B cell (primary cell): ENCODE data around the gene C19orf18. TPM values are rescaled to one million over a fixed set of nuclear protein-coding genes. Genes with fewer than 3 reads are reported as not detected.

Source experiments
- ATAC-seq: fragments of 200-7000 bp; cut with Tn5 transposase; one replicate; pipeline ENCODE4 v1.10.0; 2021; ENCODE audit warnings: low read depth, mild to moderate bottlenecking, moderate number of reproducible peaks, moderate library complexity
- CTCF ChIA-PET: fragments of 350-600 bp; sonication (Branson Sonifier 250); formaldehyde crosslinking; loops from one replicate; lab custom pipeline; 2021; ENCODE audit warnings: antibody characterized with exemption, inconsistent platforms; lab: Charles Lee
- POLR2A ChIA-PET: fragments of 350-600 bp; sonication (Branson Sonifier 250); formaldehyde crosslinking; loops from one replicate; lab custom pipeline; 2021; ENCODE audit warnings: antibody characterized with exemption; lab: Charles Lee
- DNase-seq: peaks from one replicate; pipeline ENCODE4 v3.0.0; 2013
- H2AFZ ChIP-seq: 2 replicates; pipeline ENCODE4 v1.6.1; 2012; ENCODE audit warnings: mild to moderate bottlenecking, low read depth, low read length; ENCODE audit not compliant: insufficient read depth, poor library complexity, severe bottlenecking
- H3K27ac ChIP-seq, 2 donors: 1 replicate in 1 of 2; 2 replicates in 1 of 2; pipeline ENCODE4 v1.5.1; 2012 to 2013; ENCODE audit warnings: low read length in 2 of 2, mild to moderate bottlenecking in 2 of 2, moderate library complexity in 1 of 2
- H3K27me3 ChIP-seq, 4 experiments: fragments of 200-600 bp in 1 of 4; sonication (generic) in 1 of 4; replicated peaks in 1 of 4; 1 replicate in 2 of 4; 2 replicates in 2 of 4; pipeline versions ENCODE4 v1.6.1 to v1.7.0; 2013 to 2016; ENCODE audit warnings: low read length in 3 of 4, mild to moderate bottlenecking in 2 of 4, mixed read lengths in 1 of 4, moderate library complexity in 1 of 4; ENCODE audit not compliant: insufficient read depth in 4 of 4, control insufficient read depth in 3 of 4; ENCODE audit errors: control extremely low read depth in 1 of 4
- H3K36me3 ChIP-seq, 2 experiments: replicated peaks in 1 of 2; 1 replicate in 1 of 2; 2 replicates in 1 of 2; pipeline versions ENCODE4 v1.6.1 to v1.7.1; 2013; ENCODE audit warnings: low read length in 1 of 2; ENCODE audit not compliant: insufficient read depth in 2 of 2, control insufficient read depth in 1 of 2; ENCODE audit errors: control extremely low read depth in 1 of 2, extremely low read depth in 1 of 2
- H3K4me1 ChIP-seq, 2 donors: fragments of 200-600 bp in 1 of 2; sonication (generic) in 1 of 2; 1 replicate in 1 of 2; 2 replicates in 1 of 2; pipeline versions ENCODE4 v1.5.1 to v1.6.1; 2013 to 2017; ENCODE audit warnings: low read length in 2 of 2; ENCODE audit not compliant: control insufficient read depth in 2 of 2, insufficient read depth in 2 of 2
- H3K4me2 ChIP-seq: replicated peaks from 2 replicates; pipeline ENCODE3; 2012; ENCODE audit warnings: mild to moderate bottlenecking, low read depth, low read length; ENCODE audit not compliant: poor library complexity, severe bottlenecking
- H3K4me3 ChIP-seq, 5 experiments: fragments of 200-600 bp in 1 of 5; sonication (generic) in 1 of 5; 1 replicate in 3 of 5; 2 replicates in 2 of 5; pipeline versions ENCODE4 v1.5.1 to v1.7.0; 2011 to 2016; ENCODE audit warnings: low read length in 4 of 5, mild to moderate bottlenecking in 4 of 5, low read depth in 2 of 5, control low read depth in 1 of 5, moderate library complexity in 1 of 5; ENCODE audit not compliant: insufficient read depth in 1 of 5; ENCODE audit errors: control extremely low read depth in 1 of 5, extremely low read depth in 1 of 5
- H3K79me2 ChIP-seq: fragments of 200-600 bp; sonication (generic); one replicate; pipeline ENCODE4 v1.6.0; 2016; ENCODE audit warnings: low read length; ENCODE audit not compliant: control insufficient read depth, insufficient read depth
- H3K9ac ChIP-seq: fragments of 200-600 bp; sonication (generic); 2 replicates; pipeline ENCODE4 v1.6.1; 2017; ENCODE audit warnings: mild to moderate bottlenecking, low read length, moderate library complexity
- H3K9me3 ChIP-seq, 3 donors: one replicate each; pipeline versions ENCODE4 v1.6.1 to v1.7.1; 2013; ENCODE audit warnings: low read length in 2 of 3; ENCODE audit not compliant: control insufficient read depth in 2 of 3, insufficient read depth in 1 of 3; ENCODE audit errors: control extremely low read depth in 1 of 3
- H4K20me1 ChIP-seq: 2 replicates; pipeline ENCODE4 v1.6.0; 2012; ENCODE audit warnings: mild to moderate bottlenecking, low read length; ENCODE audit not compliant: insufficient read depth, control insufficient read depth, poor library complexity, severe bottlenecking
- H3K27ac Mint-ChIP-seq: one replicate; pipeline ENCODE4 v1.8.0; 2021; ENCODE audit warnings: mixed read lengths
- H3K27me3 Mint-ChIP-seq: one replicate; pipeline ENCODE4 v1.8.0; 2021; ENCODE audit warnings: mixed read lengths
- H3K4me1 Mint-ChIP-seq: one replicate; pipeline ENCODE4 v1.8.0; 2021; ENCODE audit warnings: mixed read lengths
- H3K4me3 Mint-ChIP-seq: one replicate; pipeline ENCODE4 v1.8.0; 2021; ENCODE audit warnings: mixed read lengths
- H3K9me3 Mint-ChIP-seq: one replicate; pipeline ENCODE4 v1.8.0; 2022; ENCODE audit warnings: mixed read lengths; ENCODE audit not compliant: insufficient read depth
- CTCF ChIP-seq: fragments of 200-600 bp; IDR thresholded peaks from one replicate; pipeline ENCODE4 v1.8.0; 2022; ENCODE audit warnings: antibody characterized with exemption, mild to moderate bottlenecking
- EZH2 ChIP-seq: IDR thresholded peaks from 2 replicates; pipeline ENCODE4 v1.6.1; 2012; ENCODE audit warnings: borderline replicate concordance, low read depth, mild to moderate bottlenecking, moderate library complexity, low read length; ENCODE audit not compliant: insufficient read depth, poor library complexity, severe bottlenecking
- WGBS: methylation state at CpG from one replicate; pipeline ENCODE4 v1.1.5; 2013; ENCODE audit warnings: missing lambda C conversion rate; ENCODE audit not compliant: insufficient coverage; 5-methylcytosine and 5-hydroxymethylcytosine counted together
- intact Hi-C: fragments of 100-400 bp; cut with micrococcal nuclease; formaldehyde crosslinking; loops from one replicate; pipeline ENCODE4 v1.10.0; 2022
- polyA plus RNA-seq: library from polyadenylated mRNA; depleted of rRNA; stranded (reverse); fragments of >200 nt; gene quantifications from 2 replicates; pipeline ENCODE4 v1.2.3, GENCODE V29; 2012
- total RNA-seq, 2 donors: library from RNA; stranded (reverse); fragments of 120-200 nt in 1 of 2; gene quantifications; 1 replicate in 1 of 2; 2 replicates in 1 of 2; pipeline versions ENCODE4 v1.2.3 to v1.2.4, GENCODE V29; 2013 to 2022

The C19orf18 gene
- total and polyA plus RNA-seq, 2 donors (not counting 1 experiment from before 2014, with no cell fraction given), result 1.7 TPM; not detected in 1

GRCh38 chr19:58009666-58010301 is 35.5 kb upstream of the C19orf18 start:
- POLR2A ChIA-PET, result no interaction called here
- peak overlapping the region; percentile 79 for H2AFZ ChIP-seq
- H3K36me3 ChIP-seq, result peaks cover 1 to 18% of the 10 kb centered on the region in 2 experiments
- no peaks in the 10 kb centered on the region for H3K27me3 ChIP-seq
- H3K27ac ChIP-seq, result peak overlapping the region; percentile 35 to 84
- TF ChIP-seq EZH2, result no peak
- TF ChIP-seq CTCF, result no peak
- Mint-ChIP-seq H3K9me3 (peaks cover 8% of the 10 kb centered on the region), H3K4me3 (peak overlapping the region; percentile 86), H3K27ac (peak overlapping the region; percentile 83), H3K27me3 (no peaks in the 10 kb centered on the region), H3K4me1 (peaks cover 14% of the 10 kb centered on the region)
- peak overlapping the region; percentile 19 to 66 (median 55) for H3K4me3 ChIP-seq
- H3K4me1 ChIP-seq, result peaks cover 4 to 9% of the 10 kb centered on the region in 2 donors
- H4K20me1 ChIP-seq, result no peaks in the 10 kb centered on the region
- peaks cover 0 to 67% (median 42%) of the 10 kb centered on the region in 3 donors for H3K9me3 ChIP-seq
- WGBS, result 13% methylated on average over 37 of the region's 41 CpGs
- H3K9ac ChIP-seq, result peak overlapping the region; percentile 71
- peak overlapping the region; percentile 89 for H3K4me2 ChIP-seq
- ATAC-seq, result peak; percentile 87
- no peaks in the 10 kb centered on the region for H3K79me2 ChIP-seq
- DNase-seq, result peak; percentile 88
- intact Hi-C loops, result loop anchor here (10.0 kb wide), 1 partner anchor 625 kb away; the partner anchor contains the start of gene ZNF548
- CTCF ChIA-PET, result no interaction called here

- Histone ChIP-seq H3K4me2 (peak overlapping the region; percentile 89), H3K79me2 (peaks cover 4% of the 10 kb centered on the region), H3K4me3 (peak overlapping the region; percentile 19 to 66 (median 55)), H3K27me3 (no peaks in the 10 kb centered on the region), H3K4me1 (peaks cover 4 to 10% of the 10 kb centered on the region in 2 donors), H3K9me3 (peaks cover 0 to 67% (median 47%) of the 10 kb centered on the region in 3 donors), H3K9ac (peak overlapping the region; percentile 71), H4K20me1 (no peaks in the 10 kb centered on the region), H3K36me3 (peaks cover 1 to 23% of the 10 kb centered on the region in 2 experiments), H3K27ac (peak overlapping the region in 1 of 2 donors; percentile 84), H2AFZ (peak overlapping the region; percentile 79)
- ChIA-PET POLR2A (interaction anchor here (0.6 kb wide), 1 partner anchor 69 kb away, joined by 3 read pairs; no protein-coding TSS in a partner anchor), CTCF (no interaction called here)
- Mint-ChIP-seq H3K27me3 (no peaks in the 10 kb centered on the region), H3K4me1 (peaks cover 18% of the 10 kb centered on the region), H3K9me3 (peaks cover 12% of the 10 kb centered on the region), H3K4me3 (peak overlapping the region; percentile 86), H3K27ac (peak overlapping the region; percentile 46)
- intact Hi-C loops, result loop anchor here (10.0 kb wide), 1 partner anchor 624 kb away; the partner anchor contains the start of gene ZNF548
- TF ChIP-seq CTCF, result no peak
- no peak for TF ChIP-seq EZH2
- ATAC-seq (no peak), DNase-seq (no peak)
- 7% methylated on average over 21 of the region's 21 CpGs for WGBS
Measured at GRCh38 chr19:58009301-58009665, 34.9 kb upstream of the C19orf18 start.
